Left hindlimb (tissue), 1 donor: ENCODE results near the gene TOX3.

Source experiments
- DNase-seq: peaks from one replicate; pipeline ENCODE4 v3.0.0-alpha.2; 2018

Gene TOX3

GRCh38 chr16:52547004-52547833 is at the start of gene TOX3:
TOX3 (minus strand) TSS chr16:52547143; CDS start chr16:52546723, 420 bp downstream.
- no peak for DNase-seq

GRCh38 chr16:52592778-52593177 is 45.8 kb upstream of the TOX3 start:
- DNase-seq, result no peak

GRCh38 chr16:52591934-52592592 is 45.1 kb upstream of the TOX3 start:
- DNase-seq, result no peak

- no peak for DNase-seq
Measured at GRCh38 chr16:52591471-52591870, 44.5 kb upstream of the TOX3 start.

- DNase-seq, result no peak
Measured at GRCh38 chr16:52586159-52586558, 39.2 kb upstream of the TOX3 start.

GRCh38 chr16:52584354-52585320 is 37.7 kb upstream of the TOX3 start:
- DNase-seq, result no peak

GRCh38 chr16:52581530-52581929 is 34.6 kb upstream of the TOX3 start:
- no peak for DNase-seq

GRCh38 chr16:52580488-52580887 is 33.5 kb upstream of the TOX3 start:
- DNase-seq, result no peak

- no peak for DNase-seq
Measured at GRCh38 chr16:52578829-52579498, 32.0 kb upstream of the TOX3 start.

GRCh38 chr16:52578007-52578828 is 31.3 kb upstream of the TOX3 start:
- no peak for DNase-seq

- no peak for DNase-seq
Measured at GRCh38 chr16:52577130-52577706, 30.3 kb upstream of the TOX3 start.

- DNase-seq, result no peak
Measured at GRCh38 chr16:52573365-52574299, 26.7 kb upstream of the TOX3 start.

GRCh38 chr16:52572656-52573055 is 25.7 kb upstream of the TOX3 start:
- DNase-seq, result no peak

GRCh38 chr16:52570495-52571091 is 23.6 kb upstream of the TOX3 start:
- no peak for DNase-seq

- no peak for DNase-seq
Measured at GRCh38 chr16:52569701-52570100, 22.8 kb upstream of the TOX3 start.

GRCh38 chr16:52568983-52569690 is 22.2 kb upstream of the TOX3 start:
- DNase-seq, result no peak

- DNase-seq, result no peak
Measured at GRCh38 chr16:52568495-52568894, 21.6 kb upstream of the TOX3 start.

- no peak for DNase-seq
Measured at GRCh38 chr16:52567193-52567592, 20.2 kb upstream of the TOX3 start.
